GM19438 (cell line): ENCODE measurements around the gene NR2F2.

Experiments
- ATAC-seq: cut with Tn5 transposase; IDR thresholded peaks from one replicate; pipeline ENCODE4 v1.9.1; 2021; ENCODE audit warnings: low read depth; ENCODE audit not compliant: unreplicated experiment

Gene NR2F2

DNA sequence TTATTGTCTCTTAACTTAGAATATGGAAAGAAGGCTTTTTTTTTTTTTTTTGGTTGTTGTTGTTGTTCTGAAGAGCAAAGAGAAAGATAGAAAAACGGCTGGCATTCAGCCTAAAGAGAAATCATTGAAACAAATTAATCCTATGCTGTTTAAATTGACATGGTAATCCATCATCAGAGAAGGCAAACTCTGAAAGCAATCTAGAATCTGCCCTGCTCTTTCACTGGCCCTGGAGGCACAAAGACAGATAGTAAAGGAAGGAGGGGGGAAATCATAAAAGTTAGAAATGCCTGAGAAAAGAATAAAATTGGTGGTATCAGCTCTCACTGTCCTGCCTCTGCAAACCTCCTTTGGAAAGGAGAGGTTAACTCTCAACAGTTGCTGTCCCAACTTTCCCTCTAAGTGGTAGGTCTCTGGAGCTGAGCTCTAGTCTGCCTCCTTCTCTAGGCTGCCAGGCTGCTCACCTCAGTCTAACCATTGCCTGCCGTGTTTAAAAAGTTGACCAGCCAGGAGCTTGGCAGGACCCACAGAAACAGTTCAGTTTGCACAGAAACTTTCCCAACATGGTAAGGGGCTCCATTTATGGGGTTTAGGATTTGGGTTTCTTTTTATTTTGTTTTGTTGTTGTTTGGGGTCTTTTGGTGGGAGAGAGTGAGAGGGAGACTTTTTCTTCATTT, 13.4 kb upstream of the NR2F2 start:
- no peak for ATAC-seq

DNA sequence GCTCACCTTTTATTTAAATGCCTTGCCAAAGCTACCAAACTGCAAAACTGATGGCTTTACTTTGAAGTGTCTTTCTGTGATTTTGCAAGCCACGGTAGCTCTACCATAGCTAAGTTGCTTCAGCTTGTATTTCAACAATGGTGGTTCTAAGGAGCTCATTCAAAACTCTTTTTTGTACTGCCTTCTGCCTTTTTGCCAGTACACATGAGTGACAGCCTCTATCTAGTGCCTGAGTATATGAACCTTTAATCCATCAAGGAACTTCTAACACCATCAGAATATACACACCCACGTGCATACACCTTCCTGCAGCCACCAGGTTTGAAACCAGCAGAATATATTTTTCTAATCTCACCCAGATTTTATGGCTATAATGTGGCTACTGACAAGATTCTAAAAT, 10.4 kb upstream of the NR2F2 start:
- no peak for ATAC-seq

DNA sequence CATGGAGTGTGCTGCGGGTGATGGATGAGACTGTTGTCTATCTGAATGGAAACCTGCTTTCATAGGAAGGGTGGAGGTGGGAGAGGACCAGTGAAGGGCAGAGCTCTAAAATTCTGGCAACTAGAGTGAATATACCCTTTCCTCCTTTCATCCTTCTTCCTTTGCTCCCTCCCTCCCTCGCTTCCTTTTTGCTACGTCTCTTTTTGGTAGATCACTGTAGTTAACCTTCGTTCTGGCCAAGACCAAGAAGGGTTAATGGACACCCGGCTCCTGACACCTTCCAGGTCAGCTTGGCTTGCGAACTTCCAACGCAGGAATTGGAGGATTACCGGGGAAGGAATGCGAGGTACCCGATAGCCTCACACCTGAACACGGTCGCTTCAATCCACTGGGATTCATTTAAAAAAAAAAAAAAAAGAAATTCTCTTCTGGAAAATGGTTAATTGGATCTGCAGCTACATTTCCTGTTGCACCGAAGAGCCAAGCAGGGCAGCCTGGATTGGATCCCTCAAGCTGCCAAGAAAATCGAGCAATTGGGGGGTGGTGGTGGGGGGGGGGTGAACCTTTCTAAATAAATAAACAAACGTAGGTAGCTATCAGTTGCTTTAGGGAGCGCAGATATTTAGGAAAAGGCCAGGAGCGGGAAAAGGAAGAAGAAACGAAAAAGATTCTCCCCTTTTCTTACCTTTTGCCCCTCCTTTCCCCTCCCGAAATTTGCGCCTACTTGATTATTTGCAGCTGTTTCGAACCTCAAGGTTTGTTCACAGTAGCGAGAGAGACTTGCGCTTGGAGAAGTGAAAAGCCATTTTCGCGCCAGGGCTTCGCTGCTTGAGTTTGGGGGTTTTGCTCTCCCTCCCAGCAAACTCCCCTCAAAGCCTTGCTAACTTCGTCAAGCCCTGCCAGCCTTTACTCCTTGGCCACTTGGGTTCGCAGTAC, 9.5 kb upstream of the NR2F2 start:
- ATAC-seq: no peak

DNA sequence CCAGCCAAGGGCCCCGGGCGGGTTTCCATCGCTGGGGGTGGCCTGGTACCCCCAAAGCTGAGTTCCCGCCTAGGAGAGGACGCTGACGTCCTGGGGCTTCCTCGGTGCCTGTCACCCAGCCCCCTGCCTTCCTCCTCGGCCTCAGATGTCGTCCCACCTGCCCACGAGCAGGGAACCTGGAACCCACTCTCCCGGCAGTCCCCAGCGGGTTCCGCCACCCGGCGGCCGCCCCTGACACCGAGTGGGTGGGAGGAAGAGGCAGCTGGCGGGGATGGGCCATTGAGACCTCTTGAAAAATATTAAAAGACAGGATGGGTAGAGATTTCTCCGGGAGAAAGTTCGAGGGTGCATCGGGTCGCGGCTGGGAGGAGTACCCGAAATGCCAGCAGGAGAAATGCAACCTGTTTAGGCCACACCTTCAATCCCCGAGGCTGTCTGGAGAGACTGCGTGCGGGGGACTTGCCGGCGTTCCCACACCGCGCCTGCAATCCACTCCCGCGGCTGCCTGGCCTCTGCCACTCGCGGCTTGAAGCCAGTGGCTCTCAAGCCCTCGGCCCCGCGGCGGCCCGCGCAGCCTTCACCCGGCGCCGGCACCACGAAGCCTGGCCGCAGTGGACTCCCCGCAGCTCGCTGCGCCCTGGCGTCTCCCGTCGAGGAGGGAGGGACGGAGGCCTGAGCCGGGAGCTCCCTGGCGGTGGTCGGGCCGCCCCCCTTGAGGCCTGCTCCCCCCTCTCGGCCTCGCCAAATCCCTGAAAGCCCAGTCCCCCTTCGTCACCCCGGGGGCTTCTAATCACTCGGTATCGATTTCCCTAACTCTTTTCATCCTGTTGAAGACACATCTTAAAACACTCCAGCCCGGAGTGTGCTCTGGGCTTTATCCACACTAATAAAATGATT, 8.6 kb upstream of the NR2F2 start:
- no peak for ATAC-seq

DNA sequence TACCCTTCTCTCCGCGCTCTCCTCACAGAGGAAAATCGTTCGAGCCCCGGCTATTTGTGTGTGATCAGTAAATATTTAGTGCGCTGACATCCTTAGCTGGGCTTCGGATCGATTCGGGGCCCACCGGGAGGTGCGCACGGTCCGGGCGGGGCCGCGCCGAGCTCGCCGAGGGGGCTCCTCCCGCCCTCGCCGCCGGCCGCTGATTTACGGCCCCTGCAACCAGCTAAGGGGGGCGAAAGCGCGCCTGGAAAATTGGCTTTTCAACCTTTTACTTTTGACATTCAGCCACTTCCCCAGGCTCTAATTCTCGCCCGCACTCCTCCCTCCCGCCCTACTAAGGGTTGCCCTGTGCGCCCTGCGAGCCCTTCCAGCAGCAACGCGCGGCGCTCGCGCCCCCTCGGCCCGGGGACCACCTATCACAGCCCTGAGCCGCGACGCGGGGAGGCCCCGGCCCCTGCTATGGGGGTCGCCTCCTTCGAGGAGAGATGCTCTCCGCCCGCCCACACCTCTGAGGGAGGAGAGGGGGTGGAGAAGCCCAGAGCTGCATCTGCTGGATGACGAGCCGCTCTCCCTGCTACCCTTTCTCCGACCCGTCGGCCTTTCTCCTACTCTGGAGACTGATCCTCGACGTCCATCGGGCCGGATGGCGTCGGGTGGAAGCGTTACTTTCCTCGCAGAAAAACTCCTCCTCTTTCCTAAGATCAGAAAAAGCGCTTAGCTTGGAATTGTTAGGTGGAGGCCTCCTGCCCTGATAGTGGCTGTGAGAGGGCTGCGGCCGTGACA, 7.8 kb upstream of the NR2F2 start:
- no peak for ATAC-seq

DNA sequence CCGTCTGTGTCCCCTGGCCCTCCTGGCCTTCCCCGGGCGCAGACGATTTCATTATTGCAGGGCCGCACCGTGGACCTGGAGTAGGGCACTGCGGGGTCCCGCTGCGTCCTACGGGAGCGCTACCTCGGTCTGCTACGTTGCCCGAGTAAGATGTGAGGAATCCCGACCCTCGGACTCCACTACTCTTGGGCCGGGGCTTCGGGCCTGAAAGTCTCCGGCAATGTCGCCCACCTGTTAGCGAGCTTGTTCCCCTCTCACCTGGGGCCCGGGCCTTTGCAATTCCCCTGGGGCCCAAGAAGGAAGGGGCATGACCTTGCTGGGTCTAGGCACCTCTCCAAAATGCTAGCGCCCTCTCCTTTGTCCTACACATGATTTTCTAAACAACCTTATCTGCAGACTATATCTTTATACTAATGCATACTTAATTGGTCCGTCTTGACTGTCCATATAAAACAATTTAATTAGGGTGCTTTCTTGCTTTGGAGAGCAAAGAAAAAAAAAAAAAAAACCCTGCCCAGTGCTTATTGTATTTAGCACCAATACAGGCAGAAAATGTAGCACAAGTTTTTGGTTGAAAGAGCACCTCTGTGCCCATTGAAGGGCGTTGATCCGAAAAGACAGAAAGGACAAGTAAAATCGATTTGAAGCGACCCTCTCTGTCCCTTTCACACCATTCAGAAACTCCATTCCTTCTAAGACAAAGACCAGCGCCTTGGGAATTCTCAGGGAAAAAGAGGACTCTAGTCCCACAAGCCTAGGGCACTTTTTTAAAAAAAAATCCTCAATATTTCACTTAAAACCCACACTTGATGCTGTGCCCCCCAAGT, 7.0 kb upstream of the NR2F2 start:
- ATAC-seq: no peak

DNA sequence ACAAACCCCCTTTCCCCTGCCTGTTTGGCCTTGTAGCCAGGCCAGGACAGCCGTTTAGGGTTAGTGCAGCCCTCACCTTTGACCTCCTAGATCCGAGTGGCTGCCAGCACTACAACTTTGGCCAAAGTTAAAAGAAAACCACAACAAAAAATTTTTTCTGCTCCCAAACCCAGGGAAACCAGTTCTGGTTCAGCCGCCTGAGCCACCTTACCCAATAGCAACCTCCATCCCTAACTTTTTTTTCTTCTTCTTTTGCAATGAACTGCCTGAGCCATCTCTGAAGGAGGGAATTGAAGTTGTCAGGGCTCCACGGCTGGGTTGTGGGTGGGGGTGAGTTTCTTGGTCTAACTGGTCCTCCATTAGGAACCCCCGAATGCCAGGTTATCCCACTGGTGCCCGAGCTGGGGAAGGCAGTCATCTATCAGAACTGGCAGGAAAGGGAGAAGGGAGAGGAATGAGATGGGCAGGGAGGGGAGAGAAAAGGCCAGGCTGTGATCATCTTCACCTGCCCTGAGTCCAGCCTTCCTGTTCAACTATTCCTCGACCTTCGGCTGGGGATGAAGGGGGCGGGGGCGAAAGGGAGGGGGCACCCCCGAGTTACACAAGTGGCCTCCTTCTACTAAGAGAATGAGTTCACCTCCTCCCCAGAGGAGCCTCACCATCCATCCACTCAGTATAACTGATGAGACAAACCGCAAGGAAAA, 6.2 kb upstream of the NR2F2 start:
- ATAC-seq: no peak

DNA sequence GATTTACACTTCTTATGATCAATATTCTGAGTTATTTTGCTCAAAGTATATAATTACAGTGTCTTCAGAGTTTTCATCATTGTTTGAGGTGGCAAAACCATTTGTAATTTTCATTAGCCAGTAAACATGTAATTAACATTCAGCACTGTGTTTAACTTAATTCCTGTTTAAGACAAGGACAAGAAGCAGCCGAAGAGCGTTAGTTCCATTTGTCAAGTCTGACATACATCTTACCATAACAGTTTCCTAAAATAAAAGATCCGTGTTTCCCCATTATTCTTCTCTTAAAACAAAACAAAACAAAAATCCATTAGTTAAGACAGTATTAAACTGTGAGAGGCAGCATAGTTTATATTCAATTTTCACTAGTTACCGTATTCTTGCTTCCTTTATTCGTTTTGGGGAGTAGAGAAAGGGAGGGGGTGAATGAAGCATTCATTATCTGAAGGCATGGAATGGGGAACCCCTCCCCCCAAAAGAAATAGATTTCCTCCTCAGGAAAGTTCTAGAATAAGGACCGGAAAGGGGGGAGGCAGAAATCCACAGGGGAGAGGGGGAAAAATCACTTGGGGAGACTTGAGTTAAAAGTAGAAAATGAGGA, 5.5 kb upstream of the NR2F2 start:
- ATAC-seq: no peak

DNA sequence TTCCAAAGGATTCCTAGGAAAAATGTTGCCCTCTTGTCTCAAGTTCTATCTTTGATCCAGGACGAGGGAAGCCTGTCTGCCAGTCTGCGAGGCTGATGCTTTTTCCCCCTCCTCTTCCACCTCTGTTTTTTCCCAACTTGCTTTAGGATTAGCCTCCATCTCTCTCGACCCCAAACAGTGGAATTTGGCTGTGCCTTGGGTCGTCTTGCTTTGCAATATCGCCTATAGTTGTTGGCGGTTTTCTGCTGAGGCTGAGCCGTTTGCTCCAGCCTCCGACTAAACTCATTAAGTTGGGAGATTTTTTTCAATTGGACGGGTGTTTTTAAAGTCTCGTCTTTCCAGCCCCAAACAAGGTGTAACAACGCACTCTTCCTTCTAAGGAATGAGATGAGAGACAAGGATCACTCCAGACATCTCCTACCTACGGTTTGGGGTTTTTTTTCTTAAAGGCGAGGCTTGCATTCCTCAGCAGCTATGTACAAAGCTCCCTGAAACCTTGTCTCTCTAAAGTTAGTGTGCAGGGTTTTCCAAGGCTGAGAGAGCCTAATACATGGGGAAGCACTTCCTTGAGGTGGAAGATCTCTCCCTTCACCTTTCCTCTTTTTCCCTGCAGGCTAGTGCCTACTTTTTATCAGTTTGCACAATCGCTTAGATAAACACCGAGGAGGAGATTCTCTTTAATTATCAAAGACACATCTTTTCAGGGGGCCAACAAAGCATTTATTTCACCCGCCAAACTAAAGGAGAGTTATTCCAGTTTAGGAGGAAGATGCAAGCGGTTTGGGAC, 4.8 kb upstream of the NR2F2 start:
- ATAC-seq: no peak

DNA sequence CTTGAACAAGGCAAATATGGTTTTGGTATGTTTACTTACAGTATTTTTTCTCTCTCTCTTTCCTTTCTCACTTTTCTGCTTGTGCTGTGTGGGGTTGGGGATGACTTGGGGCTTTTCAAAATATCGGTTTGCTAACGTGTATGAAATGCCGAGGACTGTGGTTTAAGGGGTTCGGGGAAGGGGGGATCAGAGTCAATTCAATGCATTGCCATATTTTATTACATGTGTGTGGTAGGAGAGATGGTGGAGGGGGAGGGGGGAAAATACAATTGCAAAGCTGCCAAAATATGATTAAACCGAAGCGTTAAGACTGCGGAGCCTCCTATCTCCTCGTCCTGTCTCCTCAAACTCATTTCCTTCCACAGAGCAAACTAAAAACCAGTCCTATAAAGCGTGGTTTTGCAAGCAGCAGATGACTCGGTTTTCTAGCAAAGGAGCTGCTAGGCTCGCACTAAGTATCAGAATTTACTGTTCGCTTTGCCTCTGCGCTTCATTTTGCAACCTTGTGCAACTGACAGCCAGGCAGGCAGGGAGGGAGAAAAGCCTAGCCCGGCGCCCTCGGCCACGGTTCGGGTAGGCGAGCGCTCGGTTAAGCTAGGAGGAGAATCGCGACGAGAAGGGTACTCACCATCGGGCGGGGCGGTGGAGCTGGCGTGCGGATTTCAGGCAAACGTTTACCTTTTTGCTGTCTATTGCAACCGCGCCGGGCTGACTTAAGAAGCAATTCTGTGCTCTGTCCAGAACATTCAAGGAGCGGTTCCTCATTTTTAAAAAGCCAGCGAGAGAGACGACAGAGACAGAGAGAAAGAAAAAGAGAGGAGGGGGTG, 4.0 kb upstream of the NR2F2 start:
- ATAC-seq: no peak

DNA sequence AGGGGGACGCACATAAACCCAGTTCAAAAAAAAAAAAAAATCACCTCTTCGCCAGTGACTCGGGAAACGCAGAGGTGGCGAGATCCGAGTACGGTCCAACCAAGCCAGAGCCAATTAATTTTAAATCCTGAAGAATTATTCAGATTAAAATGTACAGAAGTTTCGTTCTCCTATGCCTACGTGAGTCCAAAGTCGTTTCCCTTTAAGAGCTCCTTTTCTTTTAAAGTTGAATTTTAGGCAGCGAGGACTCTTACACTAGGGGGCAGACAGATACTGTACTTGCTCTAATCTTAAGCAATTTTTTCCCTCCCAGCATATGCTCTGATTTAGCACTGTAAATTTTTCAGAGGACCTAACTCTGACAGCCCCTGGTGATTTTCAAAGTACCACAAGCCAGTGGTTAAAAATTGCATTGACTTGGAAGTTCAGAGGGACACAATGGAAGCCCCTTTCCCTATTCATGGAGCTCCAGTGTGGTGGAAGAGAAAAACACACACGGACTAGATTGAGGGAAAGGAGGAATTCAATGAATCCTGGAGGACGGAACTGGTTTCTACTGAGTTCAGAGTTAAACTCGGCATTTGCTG, 3.3 kb upstream of the NR2F2 start:
- no peak for ATAC-seq

DNA sequence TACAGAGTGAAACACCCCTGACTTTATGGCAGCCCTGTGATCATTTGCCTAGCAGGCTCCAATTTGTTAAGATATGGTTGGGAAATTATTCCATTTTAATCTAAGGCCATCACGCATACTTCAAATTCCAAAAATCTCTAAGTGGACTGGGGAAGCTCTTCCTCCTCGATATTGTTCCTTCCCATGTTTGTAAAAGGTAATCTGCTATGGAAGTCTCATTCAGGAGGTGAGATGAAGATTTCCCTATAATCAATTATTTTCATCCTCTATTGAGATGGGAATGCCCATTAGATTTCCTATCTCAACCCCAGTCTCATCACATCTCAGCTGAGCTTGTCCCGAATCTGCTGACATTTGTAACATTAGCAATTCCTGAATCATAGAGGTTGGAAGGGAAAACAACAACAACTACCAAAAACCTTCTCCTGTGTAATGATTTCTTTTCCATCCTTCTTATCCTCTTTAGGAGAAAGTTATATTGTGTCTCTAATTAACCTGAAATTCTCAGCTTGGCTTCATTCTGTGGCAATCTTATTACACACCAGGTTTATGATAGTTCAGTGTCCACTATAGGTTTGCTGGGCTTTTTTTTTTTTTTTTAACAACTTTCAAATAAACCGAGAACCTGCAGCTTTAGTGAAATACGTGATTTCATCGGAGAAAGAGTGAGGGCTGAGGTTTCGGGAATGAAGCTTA, 2.2 kb upstream of the NR2F2 start:
- no peak for ATAC-seq

DNA sequence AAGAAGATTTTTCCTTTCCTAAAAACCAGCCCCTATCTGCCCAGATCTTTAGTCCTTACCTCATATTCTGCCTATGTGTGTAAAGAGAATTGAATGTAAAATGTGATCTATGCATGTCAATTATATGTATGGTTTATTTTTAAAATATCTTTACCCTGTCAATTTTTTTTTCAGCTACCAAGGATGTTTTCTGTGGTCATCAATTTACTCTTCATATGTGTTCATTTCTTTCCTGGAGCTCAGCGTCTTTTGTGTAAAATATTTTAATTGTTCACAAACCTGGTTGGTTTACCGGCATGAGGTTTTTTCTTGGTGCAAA, 1.7 kb upstream of the NR2F2 start:
- no peak for ATAC-seq

DNA sequence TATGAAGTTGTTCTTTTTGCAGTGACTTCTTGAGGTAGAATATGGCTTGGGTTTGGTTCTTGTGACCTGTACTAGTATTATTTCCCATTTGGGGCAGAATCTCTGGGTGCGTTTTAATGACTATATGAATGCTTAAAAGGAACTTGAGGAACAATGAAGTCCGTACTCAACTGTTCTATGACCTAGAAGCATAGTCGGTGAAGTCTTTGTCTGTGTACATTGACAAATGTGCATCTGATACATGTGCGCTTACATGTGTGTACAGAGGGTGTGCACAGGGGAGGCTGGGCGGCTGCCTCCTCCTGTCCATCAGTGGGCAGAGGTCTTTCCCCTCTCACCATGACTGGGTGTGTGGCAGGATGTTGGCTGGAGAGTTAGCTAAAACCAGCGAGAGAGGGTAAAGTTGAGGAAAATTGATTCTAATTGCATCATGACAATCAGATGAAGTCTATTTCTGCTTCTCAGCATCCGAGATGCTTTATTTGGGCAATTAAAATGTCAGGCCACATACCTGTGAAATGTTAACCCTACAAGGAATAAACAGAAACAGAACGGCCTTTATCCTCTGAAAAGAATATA, 1.0 kb upstream of the NR2F2 start:
- ATAC-seq: no peak

DNA sequence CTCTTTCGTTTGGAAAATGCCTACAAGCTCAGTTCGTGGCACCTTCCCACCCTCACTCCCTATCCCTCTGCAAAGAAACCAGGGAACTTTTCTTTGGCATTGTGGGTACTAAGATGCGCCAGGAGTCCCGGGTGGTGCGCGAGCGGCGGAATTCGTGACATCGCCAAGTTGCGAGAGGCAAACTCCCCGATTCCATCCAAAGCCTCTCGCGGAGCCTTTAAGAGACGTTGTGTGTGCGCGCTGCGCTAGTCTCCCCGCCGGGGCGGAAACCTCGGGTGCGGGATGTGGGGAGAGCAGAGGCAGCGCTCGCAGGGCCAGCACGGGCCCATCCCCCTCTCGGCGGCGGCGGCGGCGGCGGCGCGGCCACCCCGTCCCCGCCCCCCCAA, 443 bp upstream of the NR2F2 start:
- peak; percentile 33 for ATAC-seq
